ENCODE measurements around the gene CCDC8. TPM values are rescaled to one million over a fixed set of nuclear protein-coding genes. Genes with fewer than 3 reads are reported as not detected.

The CCDC8 gene
- 30.4 and 37.2 TPM in 2 replicates for total RNA-seq

GRCh38 chr19:46413262-46414031 lies at the start of gene CCDC8:
Gene CCDC8, minus strand, starts transcription at chr19:46413564. Its CDS starts 754 bp downstream, at chr19:46412810.

GRCh38 chr19:46428239-46429135 lies 15.1 kb upstream of the CCDC8 start, which contains the start of gene PNMA8C:
Gene PNMA8C, minus strand, starts transcription at chr19:46428936. Its CDS starts 577 bp downstream, at chr19:46428359.

Other genes with a start within 250 kb of the CCDC8 start
- not detected in 2 replicates for gene IGFL1, start 183.8 kb downstream of the CCDC8 start, total RNA-seq
- 0.75 and 8.7 TPM in 2 replicates for gene HIF3A, start 116.5 kb downstream of the CCDC8 start, total RNA-seq
- gene PPP5C, start 66.5 kb downstream of the CCDC8 start, total RNA-seq: 48.6 and 87.5 TPM in 2 replicates
- gene PNMA8C, start 15.4 kb upstream of the CCDC8 start, total RNA-seq: 0.25 and 0.33 TPM in 2 replicates
- 4.3 and 13.0 TPM in 2 replicates for gene PNMA8A, start 58.0 kb upstream of the CCDC8 start, total RNA-seq
- gene PNMA8B, start 82.3 kb upstream of the CCDC8 start, total RNA-seq: 0.44 and 1.00 TPM in 2 replicates
- gene CALM3, start 187.8 kb upstream of the CCDC8 start, total RNA-seq: 257 and 324 TPM in 2 replicates
- gene PTGIR, start 211.5 kb upstream of the CCDC8 start, total RNA-seq: 3.7 and 6.2 TPM in 2 replicates
- not detected in 2 replicates for gene GNG8, start 222.6 kb upstream of the CCDC8 start, total RNA-seq
- gene DACT3, start 247.6 kb upstream of the CCDC8 start, total RNA-seq: 6.2 and 8.0 TPM in 2 replicates

All from uterine smooth muscle cell (primary cell).